Superior temporal gyrus (tissue), 1 donor: ENCODE results near the gene CYCS.

Experiments
- DNase-seq: peaks from one replicate; pipeline ENCODE4 v3.0.0-alpha.2; 2016; ENCODE audit errors: extremely low spot score

The CYCS gene

GRCh38 chr7:25125137-25125946 is at the start of gene CYCS:
Gene CYCS, minus strand, starts transcription at chr7:25125260. Its CDS starts 1,141 bp downstream, at chr7:25124119.
- DNase-seq, result peak; percentile 99

DNA sequence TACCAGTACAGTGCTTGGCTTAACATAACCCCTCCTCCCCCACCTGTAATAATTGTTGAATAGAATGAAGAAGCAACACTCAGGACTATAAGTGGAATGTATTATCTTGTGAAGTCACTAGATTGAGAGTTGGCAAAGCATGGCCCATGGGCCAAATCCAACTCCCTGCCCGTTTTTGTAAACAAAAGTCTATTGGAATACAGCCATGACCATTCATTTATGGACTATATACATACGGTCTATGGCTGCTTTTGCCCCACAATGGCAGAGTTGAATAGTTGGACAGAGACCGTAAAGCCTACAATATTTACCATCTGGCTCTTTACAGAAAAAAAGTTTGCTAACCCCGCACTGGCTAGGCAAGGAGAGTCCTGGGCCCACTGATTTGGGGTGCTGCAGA is 48.1 kb upstream of the CYCS start:
- DNase-seq, result no peak

GRCh38 chr7:25171516-25171915 is 46.5 kb upstream of the CYCS start:
- no peak for DNase-seq

GRCh38 chr7:25171071-25171470 is 46.0 kb upstream of the CYCS start:
- DNase-seq, result no peak

GRCh38 chr7:25169683-25170082 is 44.6 kb upstream of the CYCS start:
- no peak for DNase-seq

GRCh38 chr7:25168145-25168544 is 43.1 kb upstream of the CYCS start:
- DNase-seq, result no peak

DNA sequence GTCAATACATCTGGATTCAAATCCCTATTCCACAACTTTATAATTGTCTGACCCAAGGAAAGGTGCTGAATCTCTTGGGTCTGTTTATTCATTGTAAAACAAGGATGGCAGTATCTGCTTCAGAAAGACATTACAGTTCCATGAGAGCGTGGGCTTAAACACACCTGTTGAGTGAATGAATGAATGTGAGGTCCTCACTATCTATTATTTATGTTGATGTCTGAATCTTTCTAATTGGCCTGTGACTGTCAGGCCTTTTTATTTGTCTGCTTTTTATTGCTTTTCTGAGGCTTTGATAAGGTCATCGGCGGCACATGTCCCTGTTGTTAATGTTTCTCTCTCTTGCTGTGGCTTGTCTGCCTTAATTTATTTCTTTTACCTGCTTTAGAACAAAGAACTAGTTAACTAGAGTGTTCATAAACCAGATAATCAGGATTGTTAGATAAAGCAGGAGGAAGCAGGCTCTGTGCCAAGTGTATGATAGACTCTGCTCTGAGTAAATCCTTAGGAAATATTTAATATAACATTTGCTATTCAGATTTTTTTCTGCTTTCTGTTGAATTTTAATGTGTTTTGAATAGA is 42.3 kb upstream of the CYCS start:
- no peak for DNase-seq

DNA sequence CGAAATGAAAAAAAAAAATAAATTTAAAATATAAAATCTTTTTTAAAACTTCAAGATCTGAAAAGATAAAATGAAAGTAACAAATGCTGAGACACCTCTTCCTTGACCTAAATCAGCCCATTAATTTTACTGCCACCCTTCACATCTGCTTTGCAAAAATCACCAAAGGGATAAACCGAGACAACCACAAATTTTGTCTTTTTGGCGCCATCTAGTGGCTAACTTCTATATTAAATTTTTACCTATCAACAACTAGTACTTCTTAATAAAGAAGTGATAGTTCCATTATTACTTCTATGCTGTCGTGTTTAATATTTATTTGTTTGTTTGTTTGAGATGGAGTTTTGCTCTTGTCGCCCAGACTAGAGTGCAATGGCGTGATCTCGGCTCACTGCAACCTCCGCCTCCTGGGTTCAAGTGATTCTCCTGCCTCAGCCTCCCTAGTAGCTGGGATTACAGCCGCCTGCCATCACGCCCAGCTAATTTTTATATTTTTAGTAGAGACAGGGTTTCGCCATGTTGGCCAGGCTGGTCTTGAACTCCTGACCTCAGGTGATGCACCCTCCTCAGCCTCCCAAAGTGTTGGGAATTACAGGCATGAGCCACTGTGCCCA is 35.0 kb upstream of the CYCS start:
- DNase-seq, result peak; percentile 85

- DNase-seq, result no peak
These were observed 33.9 kb upstream of the CYCS start for GRCh38 chr7:25158966-25159365.

- no peak for DNase-seq
These were observed 26.7 kb upstream of the CYCS start for GRCh38 chr7:25151773-25152172.

DNA sequence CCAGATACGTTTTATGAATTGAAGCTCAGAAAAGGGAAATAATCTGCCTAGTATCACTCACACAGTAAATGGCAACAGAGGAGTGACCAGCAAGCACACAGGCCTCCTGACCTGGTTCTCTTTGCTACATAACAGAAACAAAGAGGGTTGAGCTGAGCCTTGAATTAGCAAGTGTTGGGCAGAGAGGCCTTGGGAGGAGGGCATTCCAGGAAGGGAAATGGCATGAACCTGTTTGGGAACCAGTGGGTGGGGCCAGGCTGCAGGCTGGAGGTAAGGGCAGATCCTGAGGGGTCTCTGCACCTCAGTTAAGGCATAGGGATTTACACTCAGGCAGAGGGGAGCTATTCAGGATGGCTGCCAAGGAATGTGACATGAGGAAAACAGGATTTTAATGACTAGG is 24.8 kb upstream of the CYCS start:
- DNase-seq, result no peak

GRCh38 chr7:25148772-25149575 is 23.9 kb upstream of the CYCS start:
- no peak for DNase-seq

DNA sequence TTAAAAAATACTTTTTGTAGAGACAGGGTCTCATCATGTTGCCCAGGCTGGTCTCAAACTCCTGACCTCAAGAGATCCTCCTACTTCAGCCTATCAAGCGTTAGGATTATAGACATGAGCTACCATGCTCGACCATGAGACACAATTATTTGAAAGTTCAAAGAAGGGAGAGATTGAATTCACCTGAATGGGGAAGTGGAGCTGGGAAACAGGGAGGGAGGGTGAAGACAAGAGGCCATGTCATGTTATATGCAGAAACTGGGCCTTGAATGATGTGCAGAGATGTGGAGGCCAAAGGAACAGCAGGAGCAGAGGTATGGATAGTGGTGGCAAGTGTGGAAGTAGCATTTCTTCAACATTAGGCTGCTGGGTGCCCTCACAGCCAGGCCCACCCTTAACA is 18.7 kb upstream of the CYCS start:
- no peak for DNase-seq

DNA sequence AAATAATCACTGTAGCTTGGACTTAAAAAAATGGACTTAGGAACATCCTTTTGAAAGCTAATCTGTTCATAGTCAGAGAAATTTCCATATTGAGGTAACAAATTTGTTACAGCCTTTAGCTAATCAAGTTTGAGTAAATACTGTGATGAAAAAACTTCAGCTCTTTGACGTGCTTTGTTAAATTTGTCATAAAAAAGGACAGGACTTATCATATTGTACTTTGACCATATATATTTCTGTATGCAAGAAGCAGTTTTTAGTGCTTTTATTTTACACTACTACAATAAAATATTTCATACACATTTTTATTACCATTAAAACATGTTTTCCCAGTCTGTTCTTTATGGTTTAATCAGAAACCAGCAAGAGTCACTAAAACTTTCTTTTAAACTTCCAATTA is 14.5 kb upstream of the CYCS start:
- DNase-seq, result no peak

- no peak for DNase-seq
These were observed 9.4 kb upstream of the CYCS start for GRCh38 chr7:25134358-25135010.

DNA sequence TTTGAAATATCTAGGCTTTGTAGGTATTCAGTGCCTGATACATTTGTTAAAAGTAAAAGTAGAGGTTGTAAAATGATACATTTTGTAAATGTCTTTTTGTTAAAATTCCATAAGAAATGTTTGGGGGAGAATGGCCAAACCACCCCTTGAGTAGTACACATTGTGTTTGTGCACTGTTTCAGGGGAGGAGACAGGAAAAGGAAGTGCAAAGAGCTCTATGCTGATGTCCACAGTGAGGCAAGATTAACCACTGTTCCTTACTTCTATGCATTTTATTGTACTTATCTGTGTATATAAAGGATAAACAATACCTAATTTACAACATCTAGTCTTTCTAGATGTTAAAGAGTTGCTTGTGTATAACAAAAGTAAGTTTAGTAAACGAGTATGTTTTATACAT is 7.4 kb upstream of the CYCS start:
- DNase-seq, result no peak

DNA sequence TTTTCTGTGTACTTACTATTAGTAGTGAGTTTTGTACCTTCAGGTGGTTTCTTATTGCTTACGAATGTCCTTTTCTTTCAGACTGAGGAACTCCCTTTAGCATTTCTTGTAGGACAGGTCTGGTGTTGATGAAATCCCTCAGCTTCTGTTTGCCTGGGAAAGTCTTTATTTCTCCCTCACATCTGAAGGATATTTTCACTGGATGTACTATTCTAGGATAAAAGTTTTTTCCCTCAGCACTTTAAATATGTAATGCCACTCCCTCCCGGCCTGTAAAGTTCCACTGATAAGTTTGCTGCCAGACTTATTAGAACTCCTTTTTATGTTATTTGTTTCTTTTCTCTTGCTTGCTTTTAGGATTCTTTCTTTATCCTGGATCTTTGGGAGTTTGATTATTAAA is 1.7 kb upstream of the CYCS start:
- DNase-seq, result no peak

GRCh38 chr7:25124465-25125136 is 459 bp downstream of the CYCS start:
- peak; percentile 24 for DNase-seq

GRCh38 chr7:25122373-25122772 is 2.7 kb downstream of the CYCS start:
- DNase-seq, result no peak

DNA sequence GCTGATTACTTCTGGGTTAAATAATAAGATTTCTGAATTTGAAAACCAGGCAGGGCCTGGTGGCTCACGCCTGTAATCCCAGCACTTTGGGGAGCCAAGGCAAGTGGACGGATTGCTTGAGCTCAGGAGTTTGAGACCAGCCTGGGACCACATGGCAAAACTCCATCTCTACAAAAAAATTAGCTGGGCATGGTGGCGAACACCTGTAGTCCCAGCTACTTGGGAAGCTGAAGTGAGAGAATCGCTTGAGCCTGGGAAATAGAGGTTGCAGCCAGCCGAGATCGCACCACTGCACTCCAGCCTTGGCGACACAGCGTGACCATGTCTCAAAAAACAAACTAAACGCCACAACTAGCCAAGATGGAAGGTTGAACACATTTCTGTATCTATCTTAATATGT is 3.5 kb downstream of the CYCS start:
- DNase-seq, result no peak

- DNase-seq, result no peak
These were observed 6.0 kb downstream of the CYCS start for GRCh38 chr7:25119102-25119501.
